ENCODE measurements around the gene CA12. TPM values are rescaled to one million over a fixed set of nuclear protein-coding genes. Genes with fewer than 3 reads are reported as not detected.

Gene CA12
- total RNA-seq, 2 donors from 2014 or later, result 8.1 to 26.8 TPM

- no peak for DNase-seq (ENCODE audit: low spot score)
- H3K4me1 ChIP-seq (ENCODE audit: control insufficient read depth in 1 of 2, low read depth in 2 of 2), result peaks cover 5 to 23% of the 10 kb centered on the region in 2 donors
These were observed 14.3 kb downstream of the CA12 start for GRCh38 chr15:63367390-63367789.

GRCh38 chr15:63366451-63366850, 15.2 kb downstream of the CA12 start:
- no peaks in the 10 kb centered on the region for H3K9me3 ChIP-seq
- H3K36me3 ChIP-seq, result no peaks in the 10 kb centered on the region
- ATAC-seq (ENCODE audit: insufficient number of reproducible peaks, low FRiP score, low read depth) (no peak), DNase-seq (ENCODE audit: low spot score) (no peak)
- TF ChIP-seq CTCF (IDR thresholded peaks at IDR 0.05), result no peak
- no peak overlapping the region for H3K4me3 ChIP-seq
- no peak overlapping the region for H3K27ac ChIP-seq
- H3K27me3 ChIP-seq (replicated peaks; ENCODE audit: insufficient read depth), result no peaks in the 10 kb centered on the region
- peaks cover 0 to 14% of the 10 kb centered on the region in 2 donors for H3K4me1 ChIP-seq (ENCODE audit: control insufficient read depth in 1 of 2, low read depth in 2 of 2)

More at GRCh38 chr15:63367390-63367789, 14.3 kb downstream of the CA12 start:
- no peaks in the 10 kb centered on the region for H3K9me3 ChIP-seq
- peak overlapping the region in 1 of 2 donors; percentile 0 for H3K27ac ChIP-seq
- no peaks in the 10 kb centered on the region for H3K36me3 ChIP-seq
- no peak for TF ChIP-seq CTCF (IDR thresholded peaks at IDR 0.05)
- no peak overlapping the region for H3K4me3 ChIP-seq
- no peak for ATAC-seq (ENCODE audit: insufficient number of reproducible peaks, low FRiP score, low read depth)
- no peaks in the 10 kb centered on the region for H3K27me3 ChIP-seq (replicated peaks; ENCODE audit: insufficient read depth)

GRCh38 chr15:63365273-63365680, 16.4 kb downstream of the CA12 start:
- no peak overlapping the region for H3K4me3 ChIP-seq
- no peaks in the 10 kb centered on the region for H3K9me3 ChIP-seq
- H3K36me3 ChIP-seq, result no peaks in the 10 kb centered on the region
- ATAC-seq (ENCODE audit: insufficient number of reproducible peaks, low FRiP score, low read depth) (no peak), DNase-seq (ENCODE audit: low spot score) (no peak)
- H3K4me1 ChIP-seq (ENCODE audit: control insufficient read depth in 1 of 2, low read depth in 2 of 2), result peaks cover 0 to 10% of the 10 kb centered on the region in 2 donors
- TF ChIP-seq CTCF (IDR thresholded peaks at IDR 0.05), result no peak
- H3K27me3 ChIP-seq (replicated peaks; ENCODE audit: insufficient read depth), result no peaks in the 10 kb centered on the region
- no peak overlapping the region for H3K27ac ChIP-seq

GRCh38 chr15:63364399-63365272, 17.0 kb downstream of the CA12 start:
- no peak for DNase-seq (ENCODE audit: low spot score)
- no peaks in the 10 kb centered on the region for H3K36me3 ChIP-seq
- peak; percentile 45 for ATAC-seq (ENCODE audit: insufficient number of reproducible peaks, low FRiP score, low read depth)
- no peak overlapping the region for H3K4me3 ChIP-seq
- no peak for TF ChIP-seq CTCF (IDR thresholded peaks at IDR 0.05)
- H3K4me1 ChIP-seq (ENCODE audit: control insufficient read depth in 1 of 2, low read depth in 2 of 2), result peaks cover 0 to 10% of the 10 kb centered on the region in 2 donors
- H3K27ac ChIP-seq, result peak overlapping the region in 1 of 2 donors; percentile 34
- no peaks in the 10 kb centered on the region for H3K27me3 ChIP-seq (replicated peaks; ENCODE audit: insufficient read depth)
- H3K9me3 ChIP-seq, result no peaks in the 10 kb centered on the region

- no peak overlapping the region for H3K4me3 ChIP-seq
- no peak for ATAC-seq (ENCODE audit: insufficient number of reproducible peaks, low FRiP score, low read depth)
- no peak for TF ChIP-seq CTCF (IDR thresholded peaks at IDR 0.05)
- H3K36me3 ChIP-seq, result no peaks in the 10 kb centered on the region
- H3K9me3 ChIP-seq, result no peaks in the 10 kb centered on the region
- DNase-seq (ENCODE audit: low spot score), result no peak
- H3K27ac ChIP-seq, result no peak overlapping the region
- H3K4me1 ChIP-seq (ENCODE audit: control insufficient read depth in 1 of 2, low read depth in 2 of 2), result peaks cover 0 to 3% of the 10 kb centered on the region in 2 donors
- no peaks in the 10 kb centered on the region for H3K27me3 ChIP-seq (replicated peaks; ENCODE audit: insufficient read depth)
These were observed 18.4 kb downstream of the CA12 start for GRCh38 chr15:63363292-63363691.

Data from thoracic aorta (tissue), 2 donors.